GM12891 (cell line): Measurements from ENCODE around the gene PPA2.

Source experiments
- PAX5 ChIP-seq: IDR thresholded peaks from 2 replicates; pipeline ENCODE4 v1.6.1; 2011; ENCODE audit warnings: low read length, moderate library complexity, mild to moderate bottlenecking; ENCODE audit not compliant: insufficient read depth, severe bottlenecking
- POLR2A ChIP-seq: IDR thresholded peaks from 2 replicates; pipeline ENCODE4 v1.6.1; 2011; ENCODE audit warnings: low read depth, low read length, control low read depth
- POLR2AphosphoS5 ChIP-seq: IDR thresholded peaks from 2 replicates; pipeline ENCODE4 v1.6.1; 2011; ENCODE audit warnings: low read depth, low read length, control low read depth
- SPI1 ChIP-seq: IDR thresholded peaks from 2 replicates; pipeline ENCODE4 v1.6.1; 2011; ENCODE audit warnings: low read depth, low read length, control low read depth
- TAF1 ChIP-seq: IDR thresholded peaks from 2 replicates; pipeline ENCODE4 v1.6.1; 2011; ENCODE audit warnings: low read depth, low read length, control low read depth

DNA sequence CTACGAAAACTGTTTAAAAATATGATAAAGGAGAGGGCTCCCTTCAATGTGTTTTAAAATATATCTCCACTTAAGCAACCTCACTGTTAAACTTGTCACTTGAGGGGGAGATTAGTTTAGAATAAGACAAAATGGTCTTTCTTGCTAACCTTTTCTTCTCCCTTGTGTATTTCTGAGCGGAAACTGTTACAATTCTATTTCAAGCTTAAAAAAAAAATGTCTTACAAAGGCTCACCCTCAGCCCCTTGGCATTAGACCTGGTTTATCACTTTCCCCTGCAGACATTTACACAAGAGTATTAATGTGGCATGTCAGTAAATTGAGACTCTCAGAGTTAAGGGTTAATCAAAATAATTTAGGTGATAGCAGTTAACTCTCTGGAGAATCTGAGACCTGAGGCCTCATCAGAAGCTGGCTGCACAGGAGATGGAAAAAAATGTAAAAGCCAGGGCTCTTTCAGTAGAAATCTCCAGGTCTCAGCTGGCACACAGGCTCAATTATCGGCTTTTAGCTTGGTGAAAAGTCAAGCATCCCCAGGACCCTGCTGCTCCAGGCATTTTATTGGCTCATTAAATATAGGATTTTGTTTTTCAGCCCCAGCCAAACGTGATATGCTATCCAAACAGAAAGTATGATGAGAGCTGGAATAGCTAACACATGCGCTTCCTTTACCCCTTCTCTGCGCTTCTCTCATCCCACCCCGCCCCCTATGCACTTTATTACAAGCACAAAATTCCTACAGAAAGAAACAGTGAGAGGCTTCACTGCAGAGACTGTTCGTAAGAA is 130.5 kb downstream of the PPA2 start:
- TF ChIP-seq POLR2A (no peak), POLR2AphosphoS5 (no peak), TAF1 (no peak), PAX5 (no peak), SPI1 (no peak)
